Hematopoietic multipotent progenitor cell treated with erythropoietin and hydrocortisone succinate and interleukin-3 and kit ligand, for 4 days (in vitro differentiated cells): Measurements from ENCODE around the gene SBK3.
"Not testable (repeated sequence)": the region's sequence is repeated elsewhere in the genome, so short reads cannot be mapped to it uniquely, and the experiment has no call there.

Experiments
- DNase-seq: peaks from one replicate; pipeline ENCODE4 v3.0.0-alpha.2; 2015

SBK3 gene

GRCh38 chr19:55508120-55508519, 37.2 kb downstream of the SBK3 start:
- no peak for DNase-seq

DNA sequence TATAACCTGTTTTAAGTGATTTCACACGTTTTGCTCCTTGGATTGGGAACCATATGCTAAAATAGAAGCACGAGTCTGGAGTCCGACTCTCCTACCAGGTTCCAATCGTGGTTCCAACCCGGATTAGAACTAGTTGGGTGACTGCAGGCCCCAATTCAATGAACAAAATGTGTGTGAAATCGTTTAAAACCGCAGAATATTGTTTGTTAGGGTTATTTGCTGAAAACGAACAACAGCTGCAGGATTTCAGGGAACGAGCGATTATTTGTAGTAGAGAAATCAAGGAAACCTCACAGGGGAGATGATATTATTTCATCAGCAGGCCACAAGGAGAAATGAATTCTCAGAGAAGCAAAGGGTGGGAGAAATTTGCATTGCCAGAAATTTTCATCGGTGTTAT, 40.4 kb downstream of the SBK3 start:
- DNase-seq: no peak

GRCh38 chr19:55504252-55504603, 41.1 kb downstream of the SBK3 start:
- DNase-seq: no peak

GRCh38 chr19:55503502-55504251, 41.7 kb downstream of the SBK3 start:
- peak; percentile 96 for DNase-seq

DNA sequence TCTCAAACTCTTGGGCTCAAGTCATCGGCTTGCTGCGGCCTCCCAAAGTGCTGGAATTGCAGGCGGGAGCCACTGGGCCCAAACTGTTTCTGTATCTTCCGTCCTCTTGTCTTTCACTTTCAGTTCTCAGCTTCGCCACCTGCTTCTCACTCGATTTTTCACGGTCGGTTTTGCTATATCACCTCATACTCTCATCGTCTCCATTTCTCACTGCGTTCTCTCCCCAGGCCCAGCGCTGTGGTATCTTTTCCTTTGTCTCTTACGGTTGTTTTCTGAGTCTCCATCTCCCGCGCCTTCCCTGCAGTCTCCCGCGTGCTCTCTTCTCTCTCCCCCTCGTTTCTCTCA, 42.2 kb downstream of the SBK3 start:
- no peak for DNase-seq

- no peak for DNase-seq
These were observed 43.0 kb downstream of the SBK3 start for GRCh38 chr19:55502197-55502952.

- DNase-seq: no peak
These were observed 44.9 kb downstream of the SBK3 start for GRCh38 chr19:55500368-55500952.

DNA sequence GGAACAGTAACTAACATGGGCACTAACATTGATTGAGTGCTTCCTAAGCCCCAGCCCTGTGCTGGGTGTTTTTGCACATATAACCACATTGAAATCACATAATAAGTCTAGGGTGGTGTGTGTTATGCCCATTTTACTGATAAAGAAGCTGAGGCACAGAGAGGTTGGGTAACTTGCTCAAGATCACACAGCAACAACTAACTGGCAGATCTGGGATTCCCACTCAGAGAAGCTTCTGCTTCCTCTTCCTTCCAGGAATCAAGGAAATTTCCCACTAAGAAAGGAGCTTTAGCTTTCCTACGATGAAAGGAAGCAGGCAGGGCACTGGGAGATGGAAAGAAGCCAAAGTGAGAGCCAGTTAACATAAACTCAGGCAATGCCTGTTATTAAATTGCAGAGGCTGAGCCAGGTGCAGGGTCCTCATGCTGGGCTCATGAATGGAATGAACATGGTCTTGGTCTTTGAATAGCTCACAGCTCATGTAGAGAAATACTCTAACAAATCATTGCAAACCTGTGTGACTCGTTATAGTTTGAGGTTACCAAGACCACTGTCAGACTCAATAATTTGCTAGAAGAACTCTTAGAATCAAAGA, 47.0 kb downstream of the SBK3 start:
- no peak for DNase-seq

DNA sequence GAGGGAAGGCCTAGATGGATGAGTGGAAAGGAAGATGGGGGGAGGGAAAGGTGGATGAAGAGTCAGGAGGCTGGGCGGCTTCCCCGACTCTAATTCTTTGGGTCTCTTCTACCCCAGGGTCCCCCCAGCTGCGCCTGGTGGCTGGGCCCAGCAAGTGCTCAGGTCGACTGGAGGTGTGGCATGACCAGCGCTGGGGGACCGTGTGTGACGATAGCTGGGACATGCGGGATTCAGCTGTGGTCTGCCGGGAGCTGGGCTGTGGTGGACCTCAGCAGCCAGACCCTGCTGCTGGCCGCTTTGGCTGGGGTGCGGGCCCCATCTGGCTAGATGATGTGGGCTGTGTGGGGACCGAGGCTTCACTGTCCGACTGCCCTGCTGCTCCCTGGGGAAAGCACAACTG, 47.6 kb downstream of the SBK3 start:
- no peak for DNase-seq

DNA sequence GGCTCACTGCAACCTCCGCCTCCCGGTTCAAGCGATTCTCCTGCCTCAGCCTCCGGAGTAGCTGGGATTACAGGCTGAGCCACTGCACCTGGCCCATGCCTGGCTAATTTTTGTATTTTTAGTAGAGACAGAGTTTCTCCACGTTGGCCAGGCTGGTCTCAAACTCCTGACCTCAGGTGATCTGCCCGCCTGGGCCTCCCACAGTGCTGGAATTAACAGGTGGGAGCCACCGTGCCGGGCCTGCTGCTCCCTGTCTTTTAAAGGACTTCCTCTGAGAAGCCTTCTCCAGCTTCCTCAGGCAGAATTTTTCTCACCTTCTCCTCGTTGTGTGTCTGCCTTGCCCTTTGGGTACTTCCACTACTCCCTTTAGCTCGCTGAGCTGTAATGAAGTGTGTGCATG, 48.5 kb downstream of the SBK3 start:
- not testable (repeated sequence) for DNase-seq

DNA sequence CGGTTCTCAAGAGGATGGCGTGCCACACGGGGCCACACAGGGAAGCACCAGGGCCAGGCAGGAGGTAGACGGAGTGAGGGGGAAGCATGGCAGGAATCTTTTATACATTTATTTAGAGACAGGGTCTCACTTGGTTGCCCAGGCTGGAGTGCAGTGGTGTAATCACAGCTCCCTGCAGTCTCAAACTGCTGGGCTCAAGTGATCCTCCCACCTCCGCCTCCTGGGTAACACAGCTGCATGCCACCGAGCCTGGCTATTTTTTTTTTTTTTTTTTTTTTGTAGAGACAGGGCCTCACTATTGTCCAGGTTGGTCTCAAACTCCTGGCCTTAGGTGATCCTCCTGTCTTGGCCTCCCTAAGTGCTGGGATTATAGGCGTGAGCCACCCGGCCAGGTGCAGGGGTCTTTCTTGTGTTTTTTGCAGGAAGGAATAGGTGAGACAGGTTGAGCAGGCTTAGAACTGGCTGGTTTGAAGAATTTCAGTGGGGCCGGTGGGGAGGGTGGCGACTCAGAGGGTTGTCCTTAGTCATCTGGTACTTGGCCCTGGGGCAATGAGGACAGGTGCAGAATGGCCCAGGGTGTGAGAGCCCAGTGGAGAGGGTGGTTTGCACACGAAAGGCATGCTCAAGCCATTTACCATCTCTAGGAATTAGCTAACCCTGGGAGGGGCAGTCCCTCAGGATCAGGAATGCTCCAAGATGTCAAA, 49.5 kb downstream of the SBK3 start:
- DNase-seq: no peak

- no peak for DNase-seq
These were observed 51.1 kb downstream of the SBK3 start for GRCh38 chr19:55494172-55494761.

DNA sequence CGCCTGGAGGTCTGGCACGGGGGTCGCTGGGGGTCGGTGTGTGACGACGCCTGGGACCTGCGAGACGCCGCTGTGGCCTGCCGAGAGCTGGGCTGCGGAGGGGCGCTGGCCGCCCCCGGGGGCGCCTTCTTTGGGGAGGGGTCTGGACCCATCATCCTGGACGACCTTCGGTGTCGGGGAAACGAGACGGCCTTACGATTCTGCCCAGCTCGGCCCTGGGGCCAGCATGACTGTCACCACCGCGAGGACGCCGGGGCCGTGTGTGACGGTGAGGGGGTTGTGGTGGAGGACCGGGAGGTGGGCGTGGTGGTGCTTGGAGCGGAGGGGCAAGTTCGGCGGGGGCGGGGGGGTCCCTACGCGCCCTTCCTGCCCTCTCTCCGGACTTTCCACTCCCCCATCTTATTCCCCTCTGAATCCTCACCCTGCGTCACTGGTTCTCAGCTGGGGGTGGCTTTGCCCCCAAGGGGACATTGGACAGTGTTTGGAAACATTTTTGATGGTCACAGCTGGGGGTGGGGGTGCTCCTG, 51.6 kb downstream of the SBK3 start:
- DNase-seq: no peak

DNA sequence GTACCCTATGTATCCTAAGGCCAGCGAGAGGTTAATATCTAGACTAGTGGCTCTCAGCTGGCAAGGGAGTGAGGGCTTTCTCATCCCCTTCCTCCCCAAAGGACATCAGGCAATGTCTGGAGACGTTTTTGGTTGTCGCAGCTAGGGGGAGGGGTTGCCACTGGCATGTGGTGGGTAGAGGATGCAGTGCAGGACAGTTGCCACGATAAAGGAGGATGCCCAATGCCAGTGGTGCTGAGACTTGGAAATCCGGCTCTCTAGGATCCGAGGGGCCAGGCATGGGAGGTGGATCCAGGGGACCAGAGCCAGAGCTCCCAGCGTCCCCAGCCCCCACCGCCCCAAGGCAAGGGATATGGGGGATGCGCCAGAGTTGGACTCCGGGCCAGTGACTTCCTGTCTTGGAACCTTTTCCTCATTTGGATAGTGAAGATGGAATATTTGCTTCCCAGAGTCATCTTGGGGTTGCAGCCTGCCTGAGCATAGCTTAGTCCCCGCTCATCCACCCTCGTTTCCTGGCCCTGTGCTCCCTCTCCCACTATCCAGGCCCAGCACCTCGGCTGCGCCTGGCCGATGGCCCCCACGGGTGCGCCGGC, 52.2 kb downstream of the SBK3 start:
- DNase-seq: no peak

DNA sequence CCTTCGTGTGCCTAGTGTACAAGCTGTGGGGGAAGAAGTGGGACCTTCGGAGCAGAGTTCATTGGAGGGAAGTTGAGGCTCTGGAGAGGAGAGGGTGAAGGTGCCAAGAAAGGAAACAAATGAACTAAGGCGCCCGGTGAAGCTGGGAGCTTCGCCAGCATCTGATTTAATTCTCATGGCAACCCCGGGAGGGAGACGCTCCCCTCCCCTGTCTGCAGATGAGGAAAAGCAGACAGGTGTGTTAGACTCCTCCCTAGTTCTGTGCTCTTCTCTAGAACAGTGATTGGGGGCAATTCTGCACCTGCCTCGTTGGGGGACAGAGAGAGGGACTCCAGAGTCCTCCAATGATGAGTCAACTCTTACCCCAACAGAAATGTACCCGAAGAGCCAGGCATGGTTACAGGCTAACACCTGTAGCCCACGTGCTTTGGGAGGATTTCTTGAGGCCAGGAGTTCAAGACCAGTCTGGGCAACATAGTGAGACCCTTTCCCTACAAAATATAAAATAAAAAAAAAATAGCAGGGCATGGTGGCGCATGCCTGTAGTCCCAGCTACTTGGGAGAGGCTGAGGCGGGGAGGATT, 52.9 kb downstream of the SBK3 start:
- DNase-seq: no peak

DNA sequence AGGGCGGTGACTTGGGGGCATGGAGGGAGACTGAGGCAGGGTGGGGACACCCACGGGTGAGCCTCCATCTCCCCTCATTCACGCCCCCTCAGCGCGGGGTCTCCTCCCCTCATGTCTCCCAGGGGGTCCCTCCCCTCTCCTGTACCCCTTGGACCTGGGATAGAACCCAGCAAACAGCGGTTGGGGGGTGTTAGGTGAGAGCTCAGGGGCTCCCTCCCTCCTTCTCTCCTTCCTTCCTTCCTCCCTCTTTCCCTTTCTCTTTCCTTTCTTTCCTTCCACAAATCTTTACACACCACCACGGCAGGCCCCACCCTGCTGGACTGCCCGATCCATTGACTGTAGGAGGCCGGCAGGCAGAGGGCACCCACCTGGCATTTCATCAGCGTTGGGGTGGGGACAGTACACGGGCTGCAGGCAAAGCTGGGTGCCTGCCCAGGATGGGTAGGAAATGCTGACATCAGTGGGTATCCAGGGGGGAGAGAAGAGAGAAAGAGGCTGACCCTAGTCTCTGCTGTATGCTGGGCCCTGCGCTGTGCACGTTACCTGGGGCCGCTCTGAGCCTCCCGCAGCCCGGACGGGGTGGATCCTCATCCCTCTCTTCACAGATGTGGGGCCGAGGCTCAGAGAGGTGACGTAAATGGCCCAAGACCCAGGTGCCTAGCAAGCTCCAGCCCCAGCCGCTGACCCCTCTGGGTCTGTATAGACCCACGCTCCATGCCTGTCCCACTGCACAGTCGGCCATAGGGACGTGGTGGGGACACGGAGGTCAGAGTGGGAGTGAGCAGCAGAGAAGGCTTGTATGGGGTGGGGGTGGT, 53.6 kb downstream of the SBK3 start:
- DNase-seq: no peak
